ENCODE measurements around the gene CLCF1. TPM values are rescaled to one million over a fixed set of nuclear protein-coding genes. Genes with fewer than 3 reads are reported as not detected.
A peak's percentile ranks its signal among the peaks of the same experiment; 100 is the strongest.

Gene CLCF1
- total and polyA plus RNA-seq, 10 of the 15 experiments (the other 5 are each of a cell fraction or from before 2014, with no cell fraction given), result 0.16 to 2.1 (median 0.63) TPM; not detected in 1

GRCh38 chr11:67352546-67353316 lies 20.7 kb downstream of the CLCF1 start:
- Histone ChIP-seq H3K27me3 (replicated peaks in 1 of 2; ENCODE audit: control insufficient read depth in 2 of 2, insufficient read depth in 2 of 2, low read length in 1 of 2) (no peaks in the 10 kb centered on the region), H3K4me3 (peak overlapping the region; percentile 98), H3K27ac (ENCODE audit: control insufficient read depth, insufficient read depth) (peak overlapping the region; percentile 99), H3K36me3 (ENCODE audit: control insufficient read depth in 2 of 2, insufficient read depth in 2 of 2, low read length in 1 of 2) (no peaks in the 10 kb centered on the region), H3K9ac (ENCODE audit: control insufficient read depth, insufficient read depth, low read length) (peak overlapping the region; percentile 96), H3K4me1 (ENCODE audit: control insufficient read depth, insufficient read depth, low read length) (peaks cover 60% of the 10 kb centered on the region), H2AFZ (ENCODE audit: control insufficient read depth, low read depth, low read length) (peak overlapping the region; percentile 3; the same call in 1 of the 2 replicates), H3K79me2 (ENCODE audit: control insufficient read depth, insufficient read depth, low read length) (peaks cover 19% of the 10 kb centered on the region), H4K20me1 (ENCODE audit: control insufficient read depth, insufficient read depth) (no peaks in the 10 kb centered on the region), H3K9me3 (replicated peaks; ENCODE audit: control insufficient read depth, insufficient read depth, low read length) (no peaks in the 10 kb centered on the region), H3K4me2 (ENCODE audit: control insufficient read depth, insufficient read depth) (peak overlapping the region; percentile 95)
- ChIA-PET CTCF (interaction anchor here (0.7 to 26.2 kb wide), 23 partner anchors 9 to 306 kb away, joined by 3 to 1301 read pairs (median 5); partner anchors contain the start of genes CLCF1, KDM2A, RAD9A and TBC1D10C), POLR2A (interaction anchor here (0.5 to 11.4 kb wide), 27 partner anchors 7 to 1463 kb away, joined by 3 to 183 read pairs (median 8); partner anchors contain the start of genes ANKRD13D, CCDC85B, CLCF1 and GRK2), SMC1A (ENCODE audit: uncharacterized antibody, unreplicated experiment) (interaction anchor here (0.7 to 15.8 kb wide), 16 partner anchors 8 to 270 kb away, joined by 3 to 646 read pairs (median 4); partner anchors contain the start of genes CLCF1, PPP1CA and RAD9A), RAD21 (ENCODE audit: unreplicated experiment) (interaction anchor here (0.6 to 10.1 kb wide), 30 partner anchors 8 to 1041 kb away, joined by 3 to 525 read pairs (median 4); partner anchors contain the start of genes AIP, CLCF1, GSTP1 and KDM2A)
- FAIRE-seq, result no peak
- TSS peak; percentile 93 for BruUV-seq (replicated peaks)
- peak; percentile 47 for ATAC-seq
- in situ Hi-C loops (cut with MboI) (loop anchor here (5.0 kb wide), 1 partner anchor 35 kb away; no protein-coding TSS in a partner anchor), intact Hi-C loops (cut with micrococcal nuclease; ENCODE audit: unreplicated experiment) (loop anchor here (2.0 kb wide), 1 partner anchor 134 kb away; no protein-coding TSS in a partner anchor)
- no peak for DNase-seq (ENCODE audit: low read depth, low spot score)
- WGBS (ENCODE audit: insufficient coverage, insufficient replicate concordance, low lambda C conversion rate, missing lambda C conversion rate), result under 1% methylated on average over 23 of the region's 25 CpGs
- no peak for TF ChIP-seq IRF5 (IDR thresholded peaks at IDR 0.05; ENCODE audit: borderline replicate concordance)
- no peak for TF ChIP-seq PBX3 (IDR thresholded peaks at IDR 0.05; ENCODE audit: insufficient replicate concordance, low read depth, low read length)
- peak; percentile 4; the same call in 1 of the 2 replicates for TF ChIP-seq NR2C1 (IDR thresholded peaks at IDR 0.05)
- no peak for TF ChIP-seq MTA3 (IDR thresholded peaks at IDR 0.05; ENCODE audit: borderline replicate concordance, low read length)
- no peak for TF ChIP-seq RELA (IDR thresholded peaks at IDR 0.05; ENCODE audit: borderline replicate concordance, partially characterized antibody)
- TF ChIP-seq POLR2A (IDR thresholded peaks at IDR 0.05; ENCODE audit: low read depth, low read length), result peak; percentile 87
- TF ChIP-seq CREB1 (IDR thresholded peaks at IDR 0.05; ENCODE audit: low read depth), result no peak
- peak; percentile 51 for TF ChIP-seq PKNOX1 (IDR thresholded peaks at IDR 0.05)
- no peak for TF ChIP-seq STAT3 (IDR thresholded peaks at IDR 0.05; ENCODE audit: low read depth, low read length)
- peak; percentile 9; the same call in 1 of the 2 replicates for TF ChIP-seq MTA2 (IDR thresholded peaks at IDR 0.05; ENCODE audit: low read depth)
- no peak; the same call in 1 of the 2 replicates for TF ChIP-seq CBFB (IDR thresholded peaks at IDR 0.05; ENCODE audit: low read depth)
- TF ChIP-seq EED (IDR thresholded peaks at IDR 0.05; ENCODE audit: low read depth), result peak; percentile 7; the same call in 1 of the 2 replicates
- peak; percentile 6; the same call in 1 of the 2 replicates for TF ChIP-seq PAX5 (IDR thresholded peaks at IDR 0.05; ENCODE audit: borderline replicate concordance, low read depth, low read length)
- peak; percentile 67; the same call in 1 of the 2 replicates for TF ChIP-seq NBN (IDR thresholded peaks at IDR 0.05)
- TF ChIP-seq ZBTB40 (IDR thresholded peaks at IDR 0.05; ENCODE audit: borderline replicate concordance), result no peak
